Fibroblast of lung (primary cell): ENCODE results near the gene ASB15. TPM values are rescaled to one million over a fixed set of nuclear protein-coding genes. Genes with fewer than 3 reads are reported as not detected.

Source experiments
- DNase-seq, 2 donors: peaks; one replicate each; pipeline versions ENCODE4 v3.0.0 to v3.0.0-alpha.2; 2010; ENCODE audit warnings: low read depth in 2 of 2
- H2AFZ ChIP-seq: 2 replicates; pipeline ENCODE4 v1.5.1; 2012; ENCODE audit warnings: low read length, control low read depth, inconsistent platforms
- H3K27ac ChIP-seq: 2 replicates; pipeline ENCODE4 v1.5.1; 2011; ENCODE audit warnings: low read length, control low read depth; ENCODE audit not compliant: insufficient read depth
- H3K27me3 ChIP-seq: 2 replicates; pipeline ENCODE4 v1.5.1; 2011; ENCODE audit warnings: mild to moderate bottlenecking, low read length; ENCODE audit not compliant: control insufficient read depth, insufficient read depth
- H3K36me3 ChIP-seq: 2 replicates; pipeline ENCODE4 v1.5.1; 2011; ENCODE audit warnings: low read length; ENCODE audit not compliant: control insufficient read depth, insufficient read depth
- H3K4me1 ChIP-seq: 2 replicates; pipeline ENCODE4 v1.5.1; 2011; ENCODE audit warnings: low read length; ENCODE audit not compliant: control insufficient read depth, insufficient read depth; ENCODE audit errors: extremely low read depth
- H3K4me2 ChIP-seq: 2 replicates; pipeline ENCODE4 v1.5.1; 2011; ENCODE audit warnings: low read length, control low read depth; ENCODE audit not compliant: insufficient read depth; ENCODE audit errors: extremely low read depth
- H3K4me3 ChIP-seq, 4 experiments: fragments of 200-600 bp in 1 of 4; sonication (generic) in 1 of 4; replicated peaks in 1 of 4; 2 replicates each; pipeline ENCODE4 v1.5.1; 2011 to 2016; ENCODE audit warnings: low read length in 4 of 4, low read depth in 3 of 4, mild to moderate bottlenecking in 3 of 4, control low read depth in 2 of 4, inconsistent platforms in 1 of 4, mixed read lengths in 1 of 4; ENCODE audit not compliant: insufficient read depth in 1 of 4; ENCODE audit errors: control extremely low read depth in 1 of 4
- H3K79me2 ChIP-seq: 2 replicates; pipeline ENCODE4 v1.5.1; 2012; ENCODE audit warnings: mild to moderate bottlenecking, low read length, inconsistent platforms; ENCODE audit not compliant: control insufficient read depth, insufficient read depth
- H3K9ac ChIP-seq: 2 replicates; pipeline ENCODE4 v1.5.1; 2011; ENCODE audit warnings: mild to moderate bottlenecking, low read length, control low read depth; ENCODE audit not compliant: insufficient read depth
- H3K9me3 ChIP-seq: 2 replicates; pipeline ENCODE4 v1.5.1; 2012; ENCODE audit warnings: low read depth, low read length; ENCODE audit not compliant: control insufficient read depth, insufficient read depth
- H4K20me1 ChIP-seq: 2 replicates; pipeline ENCODE4 v1.5.1; 2011; ENCODE audit warnings: low read length; ENCODE audit not compliant: control insufficient read depth, insufficient read depth; ENCODE audit errors: extremely low read depth
- CTCF ChIP-seq, 2 donors: IDR thresholded peaks in 1 of 2; conservative IDR thresholded peaks in 1 of 2; 1 replicate in 1 of 2; 2 replicates in 1 of 2; pipeline ENCODE4 v1.5.1; 2011 to 2012; ENCODE audit warnings: low read length in 2 of 2, control low read depth in 1 of 2, inconsistent platforms in 1 of 2, low read depth in 1 of 2, mild to moderate bottlenecking in 1 of 2
- EZH2 ChIP-seq: IDR thresholded peaks from 2 replicates; pipeline ENCODE4 v1.5.1; 2012; ENCODE audit warnings: low read length, control low read depth, mild to moderate bottlenecking; ENCODE audit errors: missing control alignments
- polyA plus RNA-seq, 2 donors: library from polyadenylated mRNA; depleted of rRNA in 1 of 2; stranded (reverse) in 1 of 2; unstranded in 1 of 2; fragments of >200 nt; gene quantifications; 2 replicates each; pipeline ENCODE4 v1.2.1, GENCODE V29; 2011 to 2012; ENCODE audit warnings: missing spikeins in 1 of 2
- total RNA-seq: library from RNA; depleted of rRNA; stranded (reverse); fragments of >200 nt; gene quantifications from 2 replicates; pipeline ENCODE4 v1.2.1, GENCODE V29; 2014

Gene ASB15
- total and polyA plus RNA-seq, 2 donors (not counting 1 experiment from before 2014, with no cell fraction given): not detected

- Histone ChIP-seq H3K79me2 (no peaks in the 10 kb centered on the region), H3K9ac (no peak overlapping the region), H3K27me3 (no peaks in the 10 kb centered on the region), H3K9me3 (no peaks in the 10 kb centered on the region), H3K36me3 (no peaks in the 10 kb centered on the region), H2AFZ (no peak overlapping the region), H3K4me2 (no peak overlapping the region), H3K27ac (no peak overlapping the region), H3K4me1 (no peaks in the 10 kb centered on the region), H3K4me3 (no peak overlapping the region), H4K20me1 (no peaks in the 10 kb centered on the region)
- DNase-seq: no peak
- TF ChIP-seq CTCF (conservative IDR thresholded peaks at IDR 0.05 in 1 of 2, IDR thresholded peaks at IDR 0.05 in 1 of 2; ENCODE audit: low read depth in 1 of 2, low read length in 2 of 2) (no peak), EZH2 (no peak)
Observed at GRCh38 chr7:123663200-123663599, 61.6 kb downstream of the ASB15 start.

- no peak overlapping the region for H3K4me3 ChIP-seq
- no peak overlapping the region for H3K4me2 ChIP-seq
- no peak overlapping the region for H3K27ac ChIP-seq
- TF ChIP-seq EZH2 (no peak), CTCF (conservative IDR thresholded peaks at IDR 0.05 in 1 of 2, IDR thresholded peaks at IDR 0.05 in 1 of 2; ENCODE audit: low read depth in 1 of 2, low read length in 2 of 2) (no peak)
- H3K36me3 ChIP-seq: no peaks in the 10 kb centered on the region
- no peak overlapping the region for H3K9ac ChIP-seq
- H4K20me1 ChIP-seq: no peaks in the 10 kb centered on the region
- DNase-seq: peak in 1 of 2 donors; percentile 62
- no peaks in the 10 kb centered on the region for H3K27me3 ChIP-seq
- H3K79me2 ChIP-seq: no peaks in the 10 kb centered on the region
- no peaks in the 10 kb centered on the region for H3K9me3 ChIP-seq
- no peaks in the 10 kb centered on the region for H3K4me1 ChIP-seq
- no peak overlapping the region for H2AFZ ChIP-seq
Observed at GRCh38 chr7:123665157-123665556, 63.5 kb downstream of the ASB15 start.

GRCh38 chr7:123665896-123666295 lies 64.3 kb downstream of the ASB15 start:
- Histone ChIP-seq H3K27ac (no peak overlapping the region), H3K4me1 (no peaks in the 10 kb centered on the region), H3K27me3 (no peaks in the 10 kb centered on the region), H3K9me3 (no peaks in the 10 kb centered on the region), H3K4me2 (no peak overlapping the region), H3K36me3 (no peaks in the 10 kb centered on the region), H2AFZ (no peak overlapping the region), H4K20me1 (no peaks in the 10 kb centered on the region), H3K9ac (no peak overlapping the region), H3K4me3 (no peak overlapping the region), H3K79me2 (no peaks in the 10 kb centered on the region)
- peak in 1 of 2 donors; percentile 4 for DNase-seq
- TF ChIP-seq CTCF (conservative IDR thresholded peaks at IDR 0.05 in 1 of 2, IDR thresholded peaks at IDR 0.05 in 1 of 2; ENCODE audit: low read depth in 1 of 2, low read length in 2 of 2) (no peak), EZH2 (no peak)
